ENCODE measurements around the gene ZSWIM6. TPM values are rescaled to one million over a fixed set of nuclear protein-coding genes. Genes with fewer than 3 reads are reported as not detected.

Gene ZSWIM6
- total and polyA plus RNA-seq, 4 donors = 5.9 to 21.6 (median 13.3) TPM

DNA sequence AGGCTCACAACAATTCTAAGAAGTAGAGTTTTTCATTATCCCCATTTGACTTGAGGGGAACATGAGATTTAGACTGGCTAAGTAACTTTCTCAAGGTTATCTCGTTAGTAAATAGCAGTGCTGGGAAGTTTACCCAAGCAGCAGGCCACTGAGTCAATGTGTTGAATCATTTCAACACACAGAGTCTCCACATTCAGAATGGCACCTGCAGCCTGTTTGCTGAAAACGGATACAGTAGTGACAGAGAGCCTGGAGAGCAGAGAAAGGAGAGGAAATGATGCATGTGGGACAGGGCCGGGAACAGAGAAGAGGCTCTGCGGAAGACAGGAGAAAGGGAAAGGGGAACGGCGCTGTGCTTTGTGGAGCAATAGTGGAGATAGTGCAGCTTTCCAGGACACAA is 33.5 kb upstream of the ZSWIM6 start:
- WGBS, 2 donors = 69 to 77% methylated on average over 6 of the region's 6 CpGs
- DNase-seq (no peak), ATAC-seq (ENCODE audit: insufficient read depth, low FRiP score) (no peak)
- H3K9me3 ChIP-seq (ENCODE audit: control insufficient read depth in 4 of 4, insufficient read depth in 3 of 4, low read length in 3 of 4) = no peaks in the 10 kb centered on the region
- H3K27me3 ChIP-seq (ENCODE audit: control insufficient read depth in 3 of 3, insufficient read depth in 3 of 3, low read length in 2 of 3) = no peaks in the 10 kb centered on the region
- no peak overlapping the region for H3K27ac ChIP-seq (ENCODE audit: low read depth in 1 of 2, low read length in 1 of 2)
- H3K9ac ChIP-seq (ENCODE audit: insufficient read depth in 1 of 2, low read length in 2 of 2) = no peak overlapping the region
- H3K4me3 ChIP-seq = no peak overlapping the region
- no peaks in the 10 kb centered on the region for H3K36me3 ChIP-seq (ENCODE audit: control insufficient read depth in 4 of 4, insufficient read depth in 4 of 4, low read length in 4 of 4)
- peaks cover 0 to 55% (median 6%) of the 10 kb centered on the region in 5 donors for H3K4me1 ChIP-seq (ENCODE audit: control insufficient read depth in 5 of 5, insufficient read depth in 5 of 5, low read length in 5 of 5)
- TF ChIP-seq, protein P1, sequence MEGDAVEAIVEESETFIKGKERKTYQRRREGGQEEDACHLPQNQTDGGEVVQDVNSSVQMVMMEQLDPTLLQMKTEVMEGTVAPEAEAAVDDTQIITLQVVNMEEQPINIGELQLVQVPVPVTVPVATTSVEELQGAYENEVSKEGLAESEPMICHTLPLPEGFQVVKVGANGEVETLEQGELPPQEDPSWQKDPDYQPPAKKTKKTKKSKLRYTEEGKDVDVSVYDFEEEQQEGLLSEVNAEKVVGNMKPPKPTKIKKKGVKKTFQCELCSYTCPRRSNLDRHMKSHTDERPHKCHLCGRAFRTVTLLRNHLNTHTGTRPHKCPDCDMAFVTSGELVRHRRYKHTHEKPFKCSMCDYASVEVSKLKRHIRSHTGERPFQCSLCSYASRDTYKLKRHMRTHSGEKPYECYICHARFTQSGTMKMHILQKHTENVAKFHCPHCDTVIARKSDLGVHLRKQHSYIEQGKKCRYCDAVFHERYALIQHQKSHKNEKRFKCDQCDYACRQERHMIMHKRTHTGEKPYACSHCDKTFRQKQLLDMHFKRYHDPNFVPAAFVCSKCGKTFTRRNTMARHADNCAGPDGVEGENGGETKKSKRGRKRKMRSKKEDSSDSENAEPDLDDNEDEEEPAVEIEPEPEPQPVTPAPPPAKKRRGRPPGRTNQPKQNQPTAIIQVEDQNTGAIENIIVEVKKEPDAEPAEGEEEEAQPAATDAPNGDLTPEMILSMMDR (IDR thresholded peaks at IDR 0.05; ENCODE audit: control extremely low read depth, extremely low read depth) = no peak

GRCh38 chr5:61299261-61299681 is 32.8 kb upstream of the ZSWIM6 start:
- Histone ChIP-seq H3K27ac (ENCODE audit: low read depth in 1 of 2, low read length in 1 of 2) (no peak overlapping the region), H3K4me3 (no peak overlapping the region), H3K4me1 (ENCODE audit: control insufficient read depth in 5 of 5, insufficient read depth in 5 of 5, low read length in 5 of 5) (peaks cover 0 to 58% (median 6%) of the 10 kb centered on the region in 5 donors), H3K9ac (ENCODE audit: insufficient read depth in 1 of 2, low read length in 2 of 2) (no peak overlapping the region), H3K36me3 (ENCODE audit: control insufficient read depth in 4 of 4, insufficient read depth in 4 of 4, low read length in 4 of 4) (no peaks in the 10 kb centered on the region), H3K9me3 (ENCODE audit: control insufficient read depth in 4 of 4, insufficient read depth in 3 of 4, low read length in 3 of 4) (no peaks in the 10 kb centered on the region), H3K27me3 (ENCODE audit: control insufficient read depth in 3 of 3, insufficient read depth in 3 of 3, low read length in 2 of 3) (no peaks in the 10 kb centered on the region)
- 88 to 91% methylated on average over 5 of the region's 5 CpGs for WGBS, 2 donors
- DNase-seq (peak; percentile 63 to 89 (median 88)), ATAC-seq (ENCODE audit: insufficient read depth, low FRiP score) (no peak)
- TF ChIP-seq, protein P1 (IDR thresholded peaks at IDR 0.05; ENCODE audit: control extremely low read depth, extremely low read depth) = no peak

DNA sequence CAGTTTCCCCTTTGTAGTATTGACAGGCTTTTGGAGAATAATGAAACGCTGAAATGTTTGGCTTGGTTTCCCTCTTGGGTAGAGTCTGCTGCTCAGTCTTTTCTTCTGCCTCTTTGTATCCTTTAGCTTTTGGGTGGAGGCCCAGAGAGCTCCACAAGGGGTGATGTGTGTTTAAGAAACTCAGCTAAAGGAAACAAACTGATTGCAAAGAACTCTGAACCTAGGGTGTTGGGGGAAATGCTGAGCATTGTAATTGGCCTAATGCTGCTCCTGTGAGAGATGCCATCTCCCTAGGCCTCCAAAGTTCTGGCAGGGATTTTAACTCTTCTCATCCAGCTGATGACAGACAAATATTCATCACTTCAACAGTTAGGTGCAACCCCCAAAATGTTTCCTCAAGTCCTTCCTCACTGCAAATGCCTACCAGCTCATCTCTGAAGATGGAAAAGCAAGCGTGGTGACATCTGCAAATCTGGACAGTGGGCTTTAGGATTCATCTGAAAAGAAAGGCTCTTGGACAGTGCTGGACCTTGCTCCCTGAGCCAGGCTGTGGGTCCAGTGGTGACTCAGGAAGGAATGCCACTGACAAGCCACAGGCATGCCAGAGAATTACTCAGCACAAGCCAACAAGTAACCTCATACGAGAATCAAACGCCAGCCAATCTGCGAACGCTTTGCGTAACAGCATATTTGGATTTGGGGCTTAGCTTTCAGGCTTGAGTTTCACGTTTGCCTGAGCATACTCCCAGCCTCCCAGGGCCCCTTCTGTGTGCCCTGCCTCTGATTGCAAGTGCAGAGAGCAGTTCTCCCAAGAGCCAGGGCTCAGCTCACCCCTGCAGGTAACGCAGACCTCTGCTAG is 30.5 kb upstream of the ZSWIM6 start:
- no peaks in the 10 kb centered on the region for H3K27me3 ChIP-seq (ENCODE audit: control insufficient read depth in 3 of 3, insufficient read depth in 3 of 3, low read length in 2 of 3)
- no peak overlapping the region for H3K4me3 ChIP-seq
- no peaks in the 10 kb centered on the region for H3K36me3 ChIP-seq (ENCODE audit: control insufficient read depth in 4 of 4, insufficient read depth in 4 of 4, low read length in 4 of 4)
- H3K27ac ChIP-seq (ENCODE audit: low read depth in 1 of 2, low read length in 1 of 2) = peak overlapping the region in 1 of 2 donors; percentile 70
- TF ChIP-seq, protein P1 (IDR thresholded peaks at IDR 0.05; ENCODE audit: control extremely low read depth, extremely low read depth) = no peak
- H3K9ac ChIP-seq (ENCODE audit: insufficient read depth in 1 of 2, low read length in 2 of 2) = peak overlapping the region in 1 of 2 donors; percentile 82
- 55 to 73% methylated on average over 9 of the region's 9 CpGs for WGBS, 2 donors
- peaks cover 0 to 71% (median 8%) of the 10 kb centered on the region in 5 donors for H3K4me1 ChIP-seq (ENCODE audit: control insufficient read depth in 5 of 5, insufficient read depth in 5 of 5, low read length in 5 of 5)
- ATAC-seq (ENCODE audit: insufficient read depth, low FRiP score) (peak; percentile 80), DNase-seq (peak; percentile 93 to 99 (median 98))
- H3K9me3 ChIP-seq (ENCODE audit: control insufficient read depth in 4 of 4, insufficient read depth in 3 of 4, low read length in 3 of 4) = no peaks in the 10 kb centered on the region

All from lung (tissue), 12 donors.